Dermis microvascular lymphatic vessel endothelial cell (primary cell): ENCODE measurements around the gene NRF1. TPM values are rescaled to one million over a fixed set of nuclear protein-coding genes. Genes with fewer than 3 reads are reported as not detected.
"Not testable (repeated sequence)": the region's sequence is repeated elsewhere in the genome, so short reads cannot be mapped to it uniquely, and the experiment has no call there.

Source experiments
- DNase-seq, 2 donors: peaks; one replicate each; pipeline versions ENCODE4 v3.0.0 to v3.0.0-alpha.2; 2010; ENCODE audit warnings: low read depth in 2 of 2
- total RNA-seq: library from RNA; depleted of rRNA; stranded (reverse); fragments of >200 nt; gene quantifications from 2 replicates; pipeline ENCODE4 v1.2.1, GENCODE V29; 2014

The NRF1 gene
- total RNA-seq, 1 donor from 2014 or later: 9.9 TPM

- peak; percentile 3 to 42 for DNase-seq
Observed at GRCh38 chr7:129606803-129607202, 4.7 kb upstream of the NRF1 start.

DNA sequence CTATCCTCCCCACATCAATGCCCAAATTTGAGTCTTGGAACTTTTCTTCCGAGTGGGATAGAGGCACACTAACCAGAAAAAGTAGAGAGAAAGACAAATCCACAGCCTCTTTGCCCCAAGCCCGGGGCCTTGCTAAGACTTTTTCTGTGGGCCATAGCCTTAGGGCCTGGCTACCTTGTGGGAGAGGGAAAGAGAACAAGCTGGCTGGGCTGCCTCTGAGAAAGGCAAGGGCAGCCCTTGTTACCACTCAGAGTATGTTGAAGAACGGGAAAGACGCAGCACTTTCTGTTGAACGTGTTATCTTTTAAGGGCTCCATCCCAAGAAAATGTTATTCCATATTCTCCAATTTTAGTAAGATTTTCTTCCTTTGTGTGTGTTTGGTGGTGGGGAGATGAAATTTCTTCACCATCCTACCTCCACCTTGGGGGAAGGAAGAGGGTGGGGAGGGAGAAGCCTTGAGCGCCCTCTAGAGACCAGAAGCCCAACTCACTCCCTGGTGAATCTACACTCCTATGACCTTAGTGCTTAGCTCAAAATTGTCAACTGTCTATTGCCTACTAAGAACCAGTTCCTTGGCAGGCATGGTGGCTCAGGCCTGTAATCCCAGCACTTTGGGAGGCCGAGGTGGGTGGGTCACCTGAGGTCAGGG, 3.9 kb upstream of the NRF1 start:
- DNase-seq: peak in 1 of 2 donors; percentile 34

GRCh38 chr7:129609666-129610065, 1.9 kb upstream of the NRF1 start:
- DNase-seq: no peak

DNA sequence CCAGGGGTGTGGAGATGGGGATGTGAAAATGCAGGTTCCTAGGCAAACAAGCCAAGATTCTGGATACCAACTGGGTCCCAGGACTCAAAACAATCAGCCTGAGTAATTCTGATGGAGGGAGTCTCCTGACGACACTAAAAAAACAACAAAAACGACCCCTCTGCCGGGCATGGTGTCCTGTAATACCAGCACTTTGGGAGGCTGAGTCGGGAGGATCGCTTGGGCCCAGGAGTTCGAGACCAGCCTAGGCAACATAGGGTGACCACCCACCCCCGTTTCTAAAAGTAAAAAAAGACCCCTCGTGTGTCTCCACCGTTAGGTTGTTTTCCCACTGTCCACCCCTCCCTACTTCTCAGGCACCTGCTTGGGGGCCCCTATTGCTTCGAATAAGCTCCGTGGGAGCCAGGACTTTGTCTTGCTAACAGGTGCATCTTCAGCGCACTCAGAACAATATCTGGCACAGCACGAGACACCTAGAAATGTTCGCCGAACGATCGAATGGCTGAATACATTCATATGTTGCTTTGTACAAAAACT, 743 bp upstream of the NRF1 start:
- no peak for DNase-seq

DNA sequence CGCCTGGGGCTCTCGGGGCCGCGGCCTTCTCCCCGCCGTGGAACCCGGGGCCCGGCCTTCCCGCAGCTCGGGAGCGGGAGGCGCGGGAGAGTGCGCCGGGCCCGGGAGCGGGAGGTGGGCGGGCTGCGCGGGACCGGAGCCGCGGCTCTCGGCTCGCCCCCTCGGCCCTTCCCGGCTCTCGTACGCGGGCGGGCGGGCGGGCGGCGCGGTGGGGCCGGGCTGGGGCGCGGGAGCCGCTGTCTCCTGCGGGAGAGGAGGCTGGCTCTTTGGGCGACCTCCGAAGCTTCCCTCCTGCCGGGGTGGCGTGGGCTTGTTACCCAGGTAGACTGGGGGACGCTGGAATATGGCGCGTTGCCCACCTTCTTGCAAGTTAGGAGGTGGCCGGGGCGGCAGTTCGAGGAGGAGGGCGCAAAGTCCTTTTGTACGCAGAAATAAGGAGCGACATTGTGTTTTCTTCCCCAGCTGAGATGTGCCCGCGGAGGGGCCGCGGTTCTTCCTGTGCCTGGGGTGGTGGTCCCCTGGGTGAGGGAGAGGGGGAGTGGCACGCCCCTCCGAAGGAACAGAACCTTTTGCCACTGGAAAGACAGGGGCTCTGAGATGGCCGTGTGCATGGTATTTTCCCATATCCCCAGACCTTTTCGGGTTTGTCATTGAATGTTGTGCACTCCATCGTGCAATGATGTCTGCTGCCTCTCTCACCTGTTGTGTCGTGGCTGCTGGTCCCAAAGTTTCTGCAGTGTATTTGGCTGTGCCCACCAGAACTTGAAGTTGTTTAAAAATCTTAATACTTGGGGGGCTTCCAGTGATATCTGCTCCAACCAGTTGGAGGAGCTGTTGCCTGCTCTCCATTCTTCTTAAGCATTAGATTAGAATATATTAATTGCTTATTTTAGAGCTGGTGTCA, 844 bp downstream of the NRF1 start:
- peak; percentile 21 to 65 for DNase-seq

DNA sequence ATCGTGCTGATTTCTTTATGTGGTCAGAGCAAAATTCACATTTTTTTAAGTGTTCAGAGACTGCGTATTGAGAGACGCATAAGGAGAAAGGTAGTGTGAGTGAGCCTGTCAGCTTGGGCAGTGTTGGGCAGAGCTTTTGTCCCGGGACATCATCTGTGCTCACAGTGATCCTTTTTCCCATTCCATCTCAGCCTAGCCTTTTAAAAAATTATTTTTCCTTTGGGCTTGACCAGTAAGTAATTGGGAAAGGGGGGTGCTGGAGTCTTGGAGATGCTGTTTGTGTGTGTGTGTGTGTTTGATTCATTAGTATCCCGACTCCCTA, 1.5 kb downstream of the NRF1 start:
- no peak for DNase-seq

GRCh38 chr7:129615018-129615417, 3.5 kb downstream of the NRF1 start:
- DNase-seq: no peak

DNA sequence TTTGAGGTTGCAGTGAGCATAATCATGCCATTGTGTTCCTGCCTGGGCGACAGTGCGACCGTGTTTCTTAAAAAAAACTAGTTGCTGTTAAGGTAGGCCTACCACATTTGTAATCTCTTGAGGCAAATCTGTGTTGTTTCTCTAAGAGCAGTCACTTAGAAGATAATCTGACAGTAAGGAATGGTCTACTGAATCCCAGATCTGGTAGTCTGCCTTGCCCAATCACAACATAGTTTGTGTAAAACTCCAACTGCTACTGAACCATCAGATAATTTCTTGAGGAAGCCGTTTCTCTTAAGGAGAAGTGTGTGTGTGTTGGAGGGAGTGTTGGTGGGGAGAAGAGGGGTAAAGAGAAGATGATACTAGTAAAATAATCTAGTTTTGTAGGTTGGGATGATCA, 5.0 kb downstream of the NRF1 start:
- no peak for DNase-seq

- DNase-seq: no peak
Observed at GRCh38 chr7:129617178-129617577, 5.7 kb downstream of the NRF1 start.

DNA sequence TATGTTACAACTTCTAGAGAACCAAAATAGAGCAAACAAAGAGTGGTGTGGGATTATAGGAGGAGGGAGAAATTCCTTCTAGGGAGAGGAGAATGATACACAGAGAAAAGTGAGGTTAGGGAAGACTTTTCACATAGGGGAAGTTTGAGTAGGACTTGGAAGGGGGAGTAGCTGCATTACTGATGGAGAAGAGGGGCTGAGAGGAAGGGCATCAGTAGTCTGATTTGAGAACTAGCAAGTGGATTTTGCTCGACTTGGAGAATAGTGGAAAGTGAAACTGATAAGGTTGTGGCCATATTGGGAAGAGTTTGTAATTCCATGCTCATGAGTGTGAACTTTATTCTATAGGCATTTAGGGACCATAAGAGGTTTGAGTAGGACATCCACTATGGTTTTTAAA, 6.1 kb downstream of the NRF1 start:
- no peak for DNase-seq

DNA sequence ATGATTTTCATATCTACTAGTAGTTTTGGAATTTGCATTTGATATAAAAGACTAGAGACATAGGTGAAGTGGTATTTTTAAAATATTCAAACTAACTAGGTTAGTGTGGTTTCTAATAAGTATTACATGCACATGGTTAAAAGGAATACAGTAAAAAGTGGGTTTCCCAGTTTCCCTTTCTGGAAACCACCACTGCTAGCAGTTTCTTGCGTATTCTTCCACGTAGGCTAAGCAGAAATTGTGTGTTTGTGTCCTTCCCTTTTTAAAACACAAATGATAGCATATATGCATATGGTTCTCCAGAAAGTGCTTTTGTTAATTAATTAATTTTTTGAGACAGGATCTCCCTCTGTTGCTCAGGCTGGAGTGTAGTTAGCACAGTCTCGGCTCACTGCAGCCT, 15.4 kb downstream of the NRF1 start:
- no peak for DNase-seq

DNA sequence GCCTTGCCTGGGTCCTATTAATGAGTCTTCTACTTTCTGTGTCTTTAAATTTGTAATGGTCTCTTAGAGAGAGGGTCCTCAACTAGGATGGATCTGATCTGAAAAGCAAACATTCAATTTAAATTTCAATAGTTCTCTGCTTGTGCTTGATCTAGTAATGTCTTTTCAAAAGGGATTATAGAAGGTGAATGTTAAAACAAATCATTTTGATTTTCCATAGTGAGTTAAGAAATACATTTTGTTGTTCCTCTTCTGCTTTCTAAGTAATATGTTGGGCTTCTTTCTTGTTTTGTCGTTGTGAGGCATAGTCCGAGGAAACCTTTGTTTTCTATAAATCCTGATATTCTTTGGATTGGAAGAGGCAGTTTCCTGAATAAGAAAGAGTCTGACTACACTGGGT, 18.8 kb downstream of the NRF1 start:
- no peak for DNase-seq

- no peak for DNase-seq
Observed at GRCh38 chr7:129634361-129635034, 23.0 kb downstream of the NRF1 start.

DNA sequence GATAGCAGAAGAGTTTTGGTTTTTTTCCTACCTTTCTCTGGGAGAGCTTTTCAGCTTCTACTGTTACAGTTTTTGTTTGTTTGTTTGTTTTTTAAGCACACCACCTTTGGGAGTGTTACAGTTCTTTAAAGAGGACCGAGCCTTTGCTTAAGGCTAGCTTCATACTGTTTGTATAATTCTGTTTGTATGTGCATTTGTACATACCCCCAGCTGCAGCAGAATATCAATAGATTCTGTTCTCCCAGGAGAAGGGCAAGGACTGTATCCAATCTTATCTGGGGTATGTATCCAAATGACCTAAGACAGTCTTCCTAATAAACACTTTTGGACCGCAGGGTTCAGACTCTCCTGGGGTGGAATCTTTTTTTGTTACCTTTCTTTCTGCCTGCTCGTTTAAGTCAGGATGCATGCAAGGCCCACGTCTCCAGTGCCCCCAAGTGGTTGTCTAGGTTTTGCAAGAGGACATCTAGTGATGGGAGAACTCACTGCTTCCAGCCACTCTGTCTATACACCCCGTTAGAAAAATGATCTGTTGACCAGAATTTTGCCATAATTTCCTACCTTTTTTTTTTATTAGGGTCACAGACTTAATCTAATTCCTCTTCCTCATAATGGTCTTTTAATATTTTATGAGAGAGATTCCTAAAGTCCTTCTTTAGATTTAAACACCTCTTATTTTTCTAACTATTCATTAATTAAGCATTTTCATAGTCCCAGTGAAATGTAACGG, 23.9 kb downstream of the NRF1 start:
- DNase-seq: peak; percentile 51 to 75

GRCh38 chr7:129636030-129636550, 24.6 kb downstream of the NRF1 start:
- not testable (repeated sequence) for DNase-seq

DNA sequence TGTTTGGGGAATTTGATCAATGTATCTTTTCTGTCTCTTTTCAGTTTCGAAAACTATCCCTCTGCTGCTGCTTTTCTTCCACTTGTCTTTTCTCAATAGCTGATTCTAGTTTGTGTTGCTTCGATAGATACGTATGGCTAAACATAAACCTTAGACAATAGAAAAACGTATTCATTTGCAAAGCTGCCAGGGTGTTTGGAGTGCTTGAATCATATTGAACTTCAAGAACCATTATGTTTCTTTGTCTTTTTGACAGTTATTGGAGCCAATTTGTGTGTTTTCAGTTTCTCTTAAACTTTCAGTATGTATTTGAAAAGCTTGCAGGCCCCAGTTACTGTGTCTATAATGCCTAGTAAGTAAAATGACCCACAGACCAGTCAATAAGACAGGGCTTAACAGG, 25.1 kb downstream of the NRF1 start:
- DNase-seq: no peak

- DNase-seq: no peak
Observed at GRCh38 chr7:129640400-129640799, 28.9 kb downstream of the NRF1 start.

DNA sequence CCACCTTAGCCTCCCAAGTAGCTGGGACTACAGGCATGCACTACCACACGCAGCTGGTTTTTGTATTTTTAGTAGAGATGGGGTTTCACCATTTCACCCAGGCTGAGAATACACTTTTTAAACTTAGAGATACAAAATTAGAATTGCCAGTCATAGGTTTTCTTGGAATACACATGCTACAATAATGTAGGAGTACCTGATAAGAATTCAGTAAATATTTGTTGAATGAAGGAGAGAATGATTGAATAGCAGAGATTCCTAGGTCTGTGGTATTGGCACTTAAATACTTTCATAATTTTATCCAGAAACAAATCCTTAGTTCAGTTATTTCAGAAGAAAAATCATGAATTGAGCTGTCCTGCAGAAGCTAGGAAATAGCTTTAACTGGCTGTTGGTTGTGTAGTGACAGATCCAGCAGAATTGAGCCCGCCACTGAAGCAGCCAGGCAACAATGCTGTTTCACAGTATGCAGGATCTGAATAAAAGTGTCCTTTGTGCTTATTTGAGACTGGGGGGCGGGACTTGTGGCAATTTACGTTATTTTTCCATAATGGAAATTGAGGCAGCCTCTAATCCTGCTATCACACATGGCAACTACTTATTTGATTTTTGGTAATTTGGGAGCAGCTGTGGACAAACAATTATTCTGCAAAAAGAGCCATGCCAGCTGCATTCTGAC, 31.5 kb downstream of the NRF1 start:
- DNase-seq: no peak

DNA sequence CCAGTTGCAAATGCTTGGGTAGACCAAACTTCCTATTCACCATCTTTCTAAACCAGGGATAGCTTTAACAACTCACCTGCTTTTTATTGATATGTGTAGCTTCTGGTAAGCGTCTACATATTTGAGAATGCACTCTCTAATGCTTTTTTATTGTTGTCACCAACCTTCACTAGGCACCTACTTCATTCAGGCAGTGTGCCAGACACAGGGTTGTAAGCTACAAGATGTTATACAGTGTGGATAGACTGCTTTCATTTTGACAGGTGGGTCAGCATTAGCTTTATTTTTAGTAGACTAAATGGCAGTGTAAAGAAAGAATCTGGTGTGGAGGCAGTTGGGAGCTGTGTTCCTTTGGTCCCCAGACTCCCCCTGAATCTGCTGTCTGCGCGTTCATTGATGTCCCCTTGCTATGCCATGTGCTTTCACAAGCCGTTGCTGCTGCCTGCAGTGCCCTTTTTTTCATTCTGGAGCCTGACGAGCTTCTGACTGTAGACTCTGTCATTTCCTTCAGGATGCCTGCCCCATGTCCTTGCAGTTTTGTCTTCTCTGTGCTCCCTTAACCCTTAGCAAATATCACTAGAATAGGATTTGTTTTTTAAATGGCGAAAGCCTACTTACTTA, 32.1 kb downstream of the NRF1 start:
- peak in 1 of 2 donors; percentile 49 for DNase-seq

DNA sequence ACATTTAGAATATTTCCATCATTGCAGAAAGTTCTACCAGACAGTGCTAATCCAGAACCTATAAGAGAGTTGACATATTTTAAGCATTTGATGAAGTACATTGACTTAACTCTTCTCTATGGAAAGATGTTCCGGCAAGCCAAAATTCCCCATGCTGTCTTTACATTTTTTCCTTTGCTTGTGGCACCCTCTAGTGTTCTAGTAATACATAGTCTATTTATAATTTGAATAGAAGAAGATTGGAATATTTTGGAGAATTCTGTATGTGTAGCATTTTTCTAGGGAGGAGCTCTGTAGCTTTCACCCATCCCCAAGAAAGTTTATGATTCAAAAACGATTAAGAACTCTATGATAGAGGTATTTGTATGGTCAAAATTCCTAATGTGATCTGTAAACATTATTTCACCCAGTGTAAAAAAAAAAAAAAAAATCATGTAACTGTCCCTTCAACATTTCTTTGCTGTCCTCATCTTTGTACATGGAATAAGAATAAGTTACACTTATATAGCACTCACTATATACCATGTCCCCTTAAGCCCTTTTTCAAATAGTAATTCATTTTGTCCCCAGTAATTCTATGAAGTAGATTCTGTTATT, 33.2 kb downstream of the NRF1 start:
- DNase-seq: peak; percentile 48 to 62
